Measurements from ENCODE around the gene EFNA2. TPM values are rescaled to one million over a fixed set of nuclear protein-coding genes. Genes with fewer than 3 reads are reported as not detected.

EFNA2 gene
- polyA plus RNA-seq, 1 donor from 2014 or later = 10.3 TPM

GRCh38 chr19:1272423-1273262 lies 13.0 kb upstream of the EFNA2 start:
- Histone ChIP-seq H3K4me2 (ENCODE audit: low read length) (no peak overlapping the region), H4K20me1 (ENCODE audit: insufficient read depth) (peaks cover 20% of the 10 kb centered on the region), H3K4me3 (ENCODE audit: low read length) (no peak overlapping the region), H3K36me3 (ENCODE audit: insufficient read depth, low read length) (peaks cover 5% of the 10 kb centered on the region), H3K27me3 (ENCODE audit: insufficient read depth, low read depth, low read length) (no peaks in the 10 kb centered on the region), H3K9ac (ENCODE audit: low read length) (peak overlapping the region; percentile 41), H3K27ac (ENCODE audit: low read length) (no peak overlapping the region), H3K79me2 (replicated peaks; ENCODE audit: insufficient read depth, low read length) (peaks cover 34% of the 10 kb centered on the region), H3K9me2 (ENCODE audit: insufficient read depth, low read length) (no peaks in the 10 kb centered on the region), H2AFZ (ENCODE audit: low read depth, low read length) (no peak overlapping the region), H3K9me3 (ENCODE audit: low read length) (no peaks in the 10 kb centered on the region), H3F3A (ENCODE audit: insufficient read depth, low read length, poor library complexity, severe bottlenecking) (no peaks in the 10 kb centered on the region)
- no peak for TF ChIP-seq EZH2 (IDR thresholded peaks at IDR 0.05; ENCODE audit: borderline replicate concordance, insufficient read depth, low read length, poor library complexity, severe bottlenecking)
- no peak for TF ChIP-seq REST (IDR thresholded peaks at IDR 0.05; ENCODE audit: borderline replicate concordance)
- no peak for TF ChIP-seq POLR2AphosphoS5 (IDR thresholded peaks at IDR 0.05)
- TF ChIP-seq CTCF (IDR thresholded peaks at IDR 0.05; ENCODE audit: poor library complexity, severe bottlenecking) = no peak
- no peak for TF ChIP-seq EP300 (conservative IDR thresholded peaks at IDR 0.05; ENCODE audit: poor library complexity, severe bottlenecking)
- TF ChIP-seq TAF1 (IDR thresholded peaks at IDR 0.05; ENCODE audit: low read depth) = no peak
- TF ChIP-seq MXI1 (conservative IDR thresholded peaks at IDR 0.05; ENCODE audit: poor library complexity, severe bottlenecking) = no peak
- no peak for TF ChIP-seq SMC3 (conservative IDR thresholded peaks at IDR 0.05; ENCODE audit: poor library complexity)
- TF ChIP-seq RAD21 (conservative IDR thresholded peaks at IDR 0.05) = no peak

DNA sequence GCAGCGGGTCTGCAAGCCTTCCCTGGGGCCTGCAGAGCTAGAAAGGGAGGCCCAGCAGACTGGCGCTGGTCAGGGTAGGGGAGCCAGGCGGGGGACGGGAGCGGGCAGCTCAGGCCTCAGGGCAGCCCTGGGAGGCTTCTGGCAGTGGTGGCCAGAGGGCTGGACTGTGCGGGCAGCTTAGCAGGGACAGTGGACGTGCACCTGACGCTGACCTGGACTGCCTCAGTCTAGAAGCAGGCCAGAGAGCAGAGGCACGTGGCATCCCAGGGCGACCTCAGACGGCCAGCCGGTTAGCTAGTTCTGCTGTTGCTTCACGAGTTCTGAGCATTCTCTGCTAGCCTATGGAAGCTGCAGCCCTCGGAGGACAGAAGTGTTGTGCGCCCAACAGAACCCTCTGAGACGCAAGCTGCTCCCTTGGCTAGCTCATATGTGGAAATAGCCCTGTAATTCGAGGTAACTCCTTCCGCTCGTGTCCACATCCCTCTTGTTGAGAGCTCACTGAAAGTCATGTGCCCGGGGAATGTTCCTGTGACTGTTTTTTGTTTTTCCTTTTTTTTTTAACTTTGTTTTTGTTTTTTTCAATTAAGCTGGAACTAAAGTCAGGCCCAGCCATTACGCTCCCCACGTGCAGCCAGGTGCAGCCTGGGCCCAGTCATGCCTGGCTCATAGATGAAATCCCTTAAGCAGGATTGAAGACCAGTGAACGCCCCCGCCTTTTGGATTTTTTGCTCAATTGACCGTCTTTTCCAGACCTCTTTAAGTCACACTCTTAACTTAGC lies 12.2 kb upstream of the EFNA2 start:
- H3K27ac ChIP-seq (ENCODE audit: low read length) = no peak overlapping the region
- peaks cover 30% of the 10 kb centered on the region for H3K79me2 ChIP-seq (replicated peaks; ENCODE audit: insufficient read depth, low read length)

More for the DNA sequence above, 12.2 kb upstream of the EFNA2 start:
- no peak for TF ChIP-seq TAF1 (IDR thresholded peaks at IDR 0.05; ENCODE audit: low read depth)
- TF ChIP-seq EZH2 (IDR thresholded peaks at IDR 0.05; ENCODE audit: borderline replicate concordance, insufficient read depth, low read length, poor library complexity, severe bottlenecking) = no peak
- no peak for TF ChIP-seq RAD21 (conservative IDR thresholded peaks at IDR 0.05)
- TF ChIP-seq MXI1 (conservative IDR thresholded peaks at IDR 0.05; ENCODE audit: poor library complexity, severe bottlenecking) = no peak
- no peak for TF ChIP-seq CTCF (IDR thresholded peaks at IDR 0.05; ENCODE audit: poor library complexity, severe bottlenecking)
- no peak for TF ChIP-seq REST (IDR thresholded peaks at IDR 0.05; ENCODE audit: borderline replicate concordance)
- TF ChIP-seq SMC3 (conservative IDR thresholded peaks at IDR 0.05; ENCODE audit: poor library complexity) = no peak
- TF ChIP-seq EP300 (conservative IDR thresholded peaks at IDR 0.05; ENCODE audit: poor library complexity, severe bottlenecking) = no peak
- TF ChIP-seq POLR2AphosphoS5 (IDR thresholded peaks at IDR 0.05) = no peak
- Histone ChIP-seq H3K4me3 (ENCODE audit: low read length) (no peak overlapping the region), H3F3A (ENCODE audit: insufficient read depth, low read length, poor library complexity, severe bottlenecking) (no peaks in the 10 kb centered on the region), H3K9me2 (ENCODE audit: insufficient read depth, low read length) (no peaks in the 10 kb centered on the region), H2AFZ (ENCODE audit: low read depth, low read length) (no peak overlapping the region), H4K20me1 (ENCODE audit: insufficient read depth) (peaks cover 20% of the 10 kb centered on the region), H3K36me3 (ENCODE audit: insufficient read depth, low read length) (peaks cover 5% of the 10 kb centered on the region), H3K9ac (ENCODE audit: low read length) (peak overlapping the region; percentile 41), H3K9me3 (ENCODE audit: low read length) (no peaks in the 10 kb centered on the region), H3K27me3 (ENCODE audit: insufficient read depth, low read depth, low read length) (no peaks in the 10 kb centered on the region), H3K4me2 (ENCODE audit: low read length) (no peak overlapping the region)
